ENCODE data around the gene RANBP10. TPM values are rescaled to one million over a fixed set of nuclear protein-coding genes. Genes with fewer than 3 reads are reported as not detected.

The RANBP10 gene
- total and polyA plus RNA-seq, 2 experiments from 2014 or later, result 8.0 to 13.6 TPM

DNA sequence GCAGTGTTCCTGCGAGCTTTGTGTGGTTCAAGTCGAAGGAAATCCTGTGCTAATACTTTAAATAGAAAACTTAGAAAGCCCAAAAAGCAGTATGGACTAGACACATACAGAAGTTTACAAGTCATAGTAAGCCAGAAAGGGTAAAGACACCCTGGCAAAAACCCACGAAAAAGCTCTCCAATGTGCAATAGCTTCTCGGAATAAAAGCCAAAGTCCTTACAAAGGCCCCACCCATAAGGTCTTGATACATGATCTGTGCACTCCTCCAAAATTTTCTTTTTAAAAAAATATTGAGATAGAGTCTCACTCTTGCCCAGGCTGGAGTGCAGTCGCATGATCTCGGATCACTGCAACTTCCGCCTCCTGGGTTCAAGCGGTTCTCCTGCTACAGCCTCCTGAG lies 129.4 kb downstream of the RANBP10 start:
- H3K27ac ChIP-seq, result no peak overlapping the region
- no peaks in the 10 kb centered on the region for H3K36me3 ChIP-seq
- H3K27me3 ChIP-seq, result peaks cover 93% of the 10 kb centered on the region
- no peak for DNase-seq (ENCODE audit: low read depth in 1 of 2, low spot score in 1 of 2)
- TF ChIP-seq, protein P1, sequence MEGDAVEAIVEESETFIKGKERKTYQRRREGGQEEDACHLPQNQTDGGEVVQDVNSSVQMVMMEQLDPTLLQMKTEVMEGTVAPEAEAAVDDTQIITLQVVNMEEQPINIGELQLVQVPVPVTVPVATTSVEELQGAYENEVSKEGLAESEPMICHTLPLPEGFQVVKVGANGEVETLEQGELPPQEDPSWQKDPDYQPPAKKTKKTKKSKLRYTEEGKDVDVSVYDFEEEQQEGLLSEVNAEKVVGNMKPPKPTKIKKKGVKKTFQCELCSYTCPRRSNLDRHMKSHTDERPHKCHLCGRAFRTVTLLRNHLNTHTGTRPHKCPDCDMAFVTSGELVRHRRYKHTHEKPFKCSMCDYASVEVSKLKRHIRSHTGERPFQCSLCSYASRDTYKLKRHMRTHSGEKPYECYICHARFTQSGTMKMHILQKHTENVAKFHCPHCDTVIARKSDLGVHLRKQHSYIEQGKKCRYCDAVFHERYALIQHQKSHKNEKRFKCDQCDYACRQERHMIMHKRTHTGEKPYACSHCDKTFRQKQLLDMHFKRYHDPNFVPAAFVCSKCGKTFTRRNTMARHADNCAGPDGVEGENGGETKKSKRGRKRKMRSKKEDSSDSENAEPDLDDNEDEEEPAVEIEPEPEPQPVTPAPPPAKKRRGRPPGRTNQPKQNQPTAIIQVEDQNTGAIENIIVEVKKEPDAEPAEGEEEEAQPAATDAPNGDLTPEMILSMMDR (IDR thresholded peaks at IDR 0.05; ENCODE audit: low read depth, low read length), result no peak
- H3K4me1 ChIP-seq (ENCODE audit: low read depth), result no peaks in the 10 kb centered on the region
- H3K9me3 ChIP-seq (ENCODE audit: low read depth), result no peaks in the 10 kb centered on the region
- no peak overlapping the region for H3K4me3 ChIP-seq

- no peaks in the 10 kb centered on the region for H3K4me1 ChIP-seq (ENCODE audit: low read depth)
- no peak overlapping the region for H3K27ac ChIP-seq
- H3K36me3 ChIP-seq, result no peaks in the 10 kb centered on the region
- H3K9me3 ChIP-seq (ENCODE audit: low read depth), result no peaks in the 10 kb centered on the region
- peaks cover 89% of the 10 kb centered on the region for H3K27me3 ChIP-seq
- TF ChIP-seq, protein P1 (IDR thresholded peaks at IDR 0.05; ENCODE audit: low read depth, low read length), result no peak
- no peak overlapping the region for H3K4me3 ChIP-seq
- DNase-seq (ENCODE audit: low read depth in 1 of 2, low spot score in 1 of 2), result no peak
Measured at GRCh38 chr16:67676516-67676915, 129.8 kb downstream of the RANBP10 start.

DNA sequence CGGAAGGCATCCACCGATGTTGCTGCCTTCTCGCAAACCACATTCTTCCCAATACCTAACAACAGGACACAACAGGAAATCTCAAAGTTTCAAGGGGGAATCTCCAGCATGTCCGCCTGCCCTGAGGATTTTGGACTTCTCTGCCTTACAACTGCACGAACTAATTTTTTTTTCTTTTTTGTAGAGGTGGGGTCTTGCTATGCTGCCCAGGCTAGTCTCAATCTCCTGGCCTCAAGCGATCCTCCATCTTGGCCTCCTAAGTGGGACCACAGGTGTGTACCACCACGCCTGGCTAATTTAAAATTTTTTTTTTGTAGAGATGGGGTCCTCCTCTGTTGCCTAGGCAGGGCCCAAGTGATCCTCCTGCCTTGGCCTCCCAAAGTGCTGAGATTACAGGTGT lies 130.4 kb downstream of the RANBP10 start:
- Histone ChIP-seq H3K9me3 (ENCODE audit: low read depth) (no peaks in the 10 kb centered on the region), H3K36me3 (no peaks in the 10 kb centered on the region), H3K4me1 (ENCODE audit: low read depth) (no peaks in the 10 kb centered on the region), H3K27ac (no peak overlapping the region), H3K4me3 (no peak overlapping the region), H3K27me3 (peaks cover 87% of the 10 kb centered on the region)
- TF ChIP-seq, protein P1 (IDR thresholded peaks at IDR 0.05; ENCODE audit: low read depth, low read length), result no peak
- no peak for DNase-seq (ENCODE audit: low read depth in 1 of 2, low spot score in 1 of 2)

DNA sequence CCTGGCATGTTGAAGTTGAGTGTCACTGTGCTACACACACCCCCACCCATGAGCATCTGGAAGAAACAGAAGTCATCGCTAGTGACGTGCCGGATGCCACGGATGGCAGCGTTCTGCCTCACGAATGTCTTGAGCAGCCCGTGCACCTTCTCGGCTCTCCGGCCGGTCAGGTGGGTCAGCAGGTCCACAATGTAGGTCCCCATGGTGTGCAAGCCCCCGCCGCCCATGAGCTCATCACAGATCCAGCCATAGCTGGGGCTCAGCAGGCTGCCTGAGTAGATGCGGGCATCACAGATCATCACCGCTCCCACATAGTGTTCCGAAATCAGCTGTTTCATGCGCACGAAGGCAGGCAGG lies 130.8 kb downstream of the RANBP10 start:
- DNase-seq (ENCODE audit: low read depth in 1 of 2, low spot score in 1 of 2), result no peak

GRCh38 chr16:67674851-67675578 lies 131.3 kb downstream of the RANBP10 start:
- Histone ChIP-seq H3K9me3 (ENCODE audit: low read depth) (no peaks in the 10 kb centered on the region), H3K27ac (no peak overlapping the region), H3K27me3 (peaks cover 87% of the 10 kb centered on the region), H3K4me1 (ENCODE audit: low read depth) (no peaks in the 10 kb centered on the region), H3K36me3 (no peaks in the 10 kb centered on the region), H3K4me3 (no peak overlapping the region)
- TF ChIP-seq, protein P1 (IDR thresholded peaks at IDR 0.05; ENCODE audit: low read depth, low read length), result no peak
- DNase-seq (ENCODE audit: low read depth in 1 of 2, low spot score in 1 of 2), result no peak

More for the DNA sequence above, 130.8 kb downstream of the RANBP10 start:
- no peak overlapping the region for H3K27ac ChIP-seq
- TF ChIP-seq, protein P1 (IDR thresholded peaks at IDR 0.05; ENCODE audit: low read depth, low read length), result no peak
- no peaks in the 10 kb centered on the region for H3K9me3 ChIP-seq (ENCODE audit: low read depth)
- H3K36me3 ChIP-seq, result no peaks in the 10 kb centered on the region
- H3K4me3 ChIP-seq, result no peak overlapping the region
- H3K27me3 ChIP-seq, result peaks cover 87% of the 10 kb centered on the region
- H3K4me1 ChIP-seq (ENCODE audit: low read depth), result no peaks in the 10 kb centered on the region

Data from cardiac muscle cell (in vitro differentiated cells and primary cell).